GM18498 (cell line): ENCODE measurements around the gene FTO.

ENCODE experiments used
- ATAC-seq: cut with Tn5 transposase; IDR thresholded peaks from one replicate; pipeline ENCODE4 v1.9.1; 2021; ENCODE audit warnings: mild to moderate bottlenecking, moderate library complexity; ENCODE audit not compliant: unreplicated experiment

Gene FTO

DNA sequence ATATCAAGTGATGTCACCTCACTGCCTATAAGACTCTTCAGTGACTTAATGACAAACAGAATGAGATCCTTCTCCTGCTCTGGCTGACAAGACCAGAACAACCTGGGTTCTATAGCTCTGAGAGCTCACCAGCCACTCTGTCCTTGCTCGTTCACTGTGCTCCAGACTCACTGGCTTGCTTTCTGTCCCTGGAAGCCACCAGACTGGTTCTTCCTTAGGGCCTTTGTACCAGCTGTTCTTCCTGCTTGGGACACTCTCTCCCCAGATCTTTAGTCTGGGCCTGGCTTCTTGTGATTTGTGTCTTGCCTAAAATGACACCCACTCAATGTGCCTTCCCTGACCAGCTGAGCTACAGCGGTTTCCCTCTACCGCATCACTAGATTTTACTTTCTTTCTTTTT, 76.1 kb downstream of the FTO start:
- ATAC-seq = no peak

DNA sequence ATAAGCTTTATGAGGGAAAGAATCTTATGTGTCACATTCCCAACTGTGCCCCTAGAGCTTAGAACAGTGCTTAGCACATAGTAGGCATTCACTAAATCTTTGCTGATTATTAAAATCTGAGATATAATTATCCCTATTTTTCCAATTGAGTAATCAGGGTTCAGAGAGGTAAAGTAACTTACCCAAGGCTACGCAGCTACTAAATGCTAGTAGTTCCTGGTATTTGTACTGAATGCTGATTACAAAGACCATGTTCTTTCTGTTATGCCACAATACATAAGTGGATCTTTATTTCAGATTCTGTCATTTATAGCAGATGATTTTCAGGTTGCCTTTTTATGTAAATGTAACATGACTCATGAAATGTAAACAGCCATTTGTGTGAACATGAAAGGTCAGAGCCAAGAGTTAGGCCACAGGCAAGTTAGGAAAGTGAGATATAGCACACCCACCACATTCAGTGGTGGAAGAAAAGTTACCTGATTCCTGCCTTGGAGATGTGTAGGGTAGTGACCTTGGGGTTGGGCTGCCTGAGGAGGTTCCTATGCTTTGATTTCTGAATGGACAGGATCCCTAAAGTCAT, 77.2 kb downstream of the FTO start:
- no peak for ATAC-seq

- ATAC-seq = no peak
Observed at GRCh38 chr16:53782148-53782547, 78.2 kb downstream of the FTO start.

DNA sequence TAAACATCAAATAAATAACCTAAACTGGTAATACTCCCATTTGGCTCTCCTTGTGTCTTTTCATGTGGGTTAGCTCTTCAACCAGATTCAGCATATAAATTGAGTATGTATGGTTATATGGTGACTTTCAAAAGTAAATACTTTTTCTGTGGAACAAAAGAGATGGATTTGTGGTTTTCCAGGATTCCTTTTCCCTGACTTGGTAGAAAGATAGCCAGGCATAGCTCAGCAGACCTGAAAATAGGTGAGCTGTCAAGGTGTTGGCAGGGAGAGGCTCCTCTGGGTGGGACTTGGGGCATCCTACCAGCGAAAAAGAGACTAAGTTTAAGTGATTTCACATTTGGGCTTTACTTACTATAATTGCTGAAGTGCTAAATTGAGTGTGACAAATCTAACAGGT, 80.3 kb downstream of the FTO start:
- ATAC-seq = no peak

- ATAC-seq = no peak
Observed at GRCh38 chr16:53785044-53785443, 81.1 kb downstream of the FTO start.

- ATAC-seq = no peak
Observed at GRCh38 chr16:53785916-53786315, 82.0 kb downstream of the FTO start.

DNA sequence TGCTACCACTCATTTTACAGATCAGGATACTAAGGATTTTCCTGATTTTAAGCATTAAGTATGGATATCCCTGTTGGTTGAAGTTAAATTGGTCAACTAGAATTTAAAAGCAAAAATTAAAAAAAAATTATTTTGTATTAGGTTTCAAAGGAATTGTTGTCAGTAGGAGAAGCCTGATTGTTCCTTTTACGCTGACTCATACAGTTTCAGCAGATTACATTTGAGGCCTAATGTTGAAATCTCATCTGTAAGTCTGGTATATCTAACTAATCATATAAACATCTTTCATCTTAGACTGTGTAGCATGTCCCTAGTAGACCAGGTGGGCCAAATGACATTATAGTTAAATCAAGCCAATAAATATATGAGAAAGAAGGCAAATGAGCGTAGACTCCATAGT, 83.5 kb downstream of the FTO start:
- ATAC-seq = no peak

GRCh38 chr16:53789137-53789536, 85.2 kb downstream of the FTO start:
- no peak for ATAC-seq

- ATAC-seq = no peak
Observed at GRCh38 chr16:53792161-53792951, 88.4 kb downstream of the FTO start.

DNA sequence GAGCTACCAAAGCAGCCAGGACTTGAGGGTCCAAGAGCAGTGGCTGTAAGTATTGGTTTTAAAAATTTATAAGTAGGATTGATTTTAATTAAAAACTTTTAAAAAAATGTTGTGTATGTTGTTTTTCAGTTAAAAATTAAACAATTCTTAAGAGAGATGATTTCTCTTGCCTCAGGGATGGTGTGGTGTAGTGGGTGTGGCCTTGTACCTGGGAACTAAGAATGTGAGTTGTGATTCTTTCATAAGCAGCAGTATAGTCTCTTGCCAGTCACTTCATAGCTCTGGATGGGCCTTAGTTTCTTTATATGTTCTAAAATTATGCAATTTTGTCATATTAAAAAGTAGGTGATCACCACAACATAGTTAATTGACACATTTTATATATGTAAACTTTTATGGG, 99.5 kb downstream of the FTO start:
- no peak for ATAC-seq

DNA sequence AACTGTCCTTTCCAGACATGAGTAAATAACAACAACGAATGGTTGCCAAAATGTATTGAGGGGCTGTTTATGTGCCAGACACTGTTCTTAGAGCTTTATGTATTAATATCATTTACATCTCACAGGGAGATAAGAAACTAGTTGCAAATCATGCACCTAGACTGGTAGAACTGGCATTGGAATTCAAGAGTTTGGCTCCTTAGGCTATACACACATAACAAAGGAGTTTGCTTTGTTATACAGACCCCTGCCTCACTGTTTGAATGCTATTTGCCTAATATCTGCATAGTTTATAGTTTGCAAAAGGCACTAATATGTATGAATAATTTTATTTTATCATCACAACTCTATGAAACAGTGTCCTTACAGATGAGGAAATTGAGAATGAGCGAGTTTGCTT, 100.0 kb downstream of the FTO start:
- no peak for ATAC-seq

DNA sequence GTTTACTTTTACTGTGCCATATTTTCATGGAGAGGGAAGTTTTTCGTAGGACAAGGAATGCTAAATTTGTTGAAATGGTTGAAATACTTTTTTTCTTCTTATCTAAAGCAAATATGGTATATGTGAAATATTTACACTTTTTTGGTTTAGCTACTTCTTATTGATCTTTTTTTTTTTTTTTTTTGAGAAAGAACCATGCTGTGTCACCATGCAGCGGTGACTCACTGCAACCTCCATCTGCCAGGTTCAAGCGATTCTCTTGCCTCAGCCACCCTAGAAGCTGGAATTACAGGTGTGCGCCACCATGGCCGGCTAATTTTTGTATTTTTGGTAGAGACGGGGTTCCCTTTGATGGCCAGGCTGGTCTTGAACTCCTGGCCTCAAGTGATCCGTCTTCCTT, 100.5 kb downstream of the FTO start:
- ATAC-seq = no peak

DNA sequence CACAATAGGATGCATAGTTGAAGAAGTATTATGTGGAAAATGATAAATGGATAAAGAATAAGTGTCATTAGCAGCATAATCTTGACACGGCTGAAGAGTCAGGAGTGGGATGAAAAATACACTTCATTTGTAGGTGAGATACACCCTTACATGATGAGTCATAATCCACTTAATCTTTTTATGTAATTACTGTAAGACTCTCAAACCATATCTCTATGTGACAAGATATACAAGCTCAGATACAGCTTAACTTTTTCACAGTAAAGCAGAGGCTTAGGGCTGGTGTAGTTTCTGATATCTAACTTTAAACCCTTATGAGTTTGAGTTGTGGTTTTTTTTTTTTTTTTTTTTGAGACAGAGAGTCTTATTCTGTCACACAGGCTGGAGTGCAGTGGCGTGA, 101.2 kb downstream of the FTO start:
- ATAC-seq = no peak

- ATAC-seq = no peak
Observed at GRCh38 chr16:53805752-53806151, 101.8 kb downstream of the FTO start.

GRCh38 chr16:53809088-53809932, 105.4 kb downstream of the FTO start:
- no peak for ATAC-seq

- ATAC-seq = no peak
Observed at GRCh38 chr16:53812914-53813313, 109.0 kb downstream of the FTO start.

- no peak for ATAC-seq
Observed at GRCh38 chr16:53814801-53815200, 110.8 kb downstream of the FTO start.

DNA sequence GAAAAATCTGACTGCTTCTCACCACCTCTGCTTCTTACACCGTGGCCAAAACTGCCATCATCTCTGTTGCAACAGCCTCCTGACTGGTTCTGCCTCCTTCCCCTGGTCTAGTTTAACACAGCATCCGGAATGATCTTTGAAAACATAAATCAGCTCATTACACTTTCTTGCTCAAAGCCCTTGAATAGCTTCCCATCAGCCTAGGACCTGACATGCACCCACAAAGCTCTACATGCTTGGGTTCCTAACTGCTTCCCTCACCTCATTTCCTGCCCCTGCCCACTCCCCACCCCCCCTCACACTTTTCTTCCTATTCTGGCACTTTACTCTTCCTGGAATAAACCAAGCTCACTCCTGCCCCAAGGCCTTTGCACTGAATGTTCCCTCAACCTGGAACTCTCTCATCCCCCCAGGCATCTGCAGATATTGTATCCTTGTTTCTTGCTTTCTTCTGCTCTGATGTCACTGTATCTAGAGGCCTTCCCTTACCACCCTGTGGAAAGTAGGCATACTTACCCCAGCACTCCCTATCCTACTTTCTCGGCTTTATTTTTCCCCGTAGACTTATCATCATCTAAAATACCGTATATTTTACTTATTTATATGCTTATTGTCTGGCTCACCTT, 112.4 kb downstream of the FTO start:
- ATAC-seq = no peak

DNA sequence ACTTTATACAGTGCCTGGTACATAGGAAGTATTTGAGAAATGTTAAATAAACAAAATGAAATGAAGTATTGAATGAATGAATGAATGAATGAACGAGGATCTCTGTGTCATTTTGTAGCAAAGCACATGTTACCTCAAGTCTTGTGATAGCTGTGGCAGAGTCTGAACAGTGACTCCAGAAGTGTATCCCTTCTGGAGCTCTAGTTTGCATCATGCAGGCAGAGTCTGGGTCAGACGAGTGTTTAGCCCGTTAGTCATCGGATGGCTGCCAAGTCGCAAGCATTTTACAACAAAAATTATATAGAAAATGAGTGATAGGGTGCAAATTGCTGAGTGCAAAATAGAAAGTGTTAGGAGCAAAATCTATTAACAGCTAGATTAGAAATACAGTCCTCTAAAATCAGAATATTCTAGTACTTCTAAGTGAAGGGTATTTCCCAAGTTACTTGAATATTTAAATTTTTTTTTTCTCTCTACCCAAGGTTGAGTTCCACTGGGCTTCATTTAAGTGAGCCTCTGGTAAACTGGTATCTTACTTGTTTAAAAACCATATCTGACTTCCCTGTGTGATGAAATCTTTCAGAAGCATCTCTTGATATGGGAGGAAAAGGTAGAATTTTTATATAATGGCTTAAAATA, 113.3 kb downstream of the FTO start:
- ATAC-seq = no peak

- ATAC-seq = no peak
Observed at GRCh38 chr16:53817812-53818550, 114.0 kb downstream of the FTO start.
